ENCODE data around the gene CDAN1.

The CDAN1 gene

GRCh38 chr15:42737529-42738328 is 801 bp upstream of the CDAN1 start:
- DNase-seq (ENCODE audit: low read depth) = no peak
- peak overlapping the region; percentile 68 for H3K4me3 ChIP-seq (ENCODE audit: low read depth, low read length)
- TF ChIP-seq CTCF (IDR thresholded peaks at IDR 0.05; ENCODE audit: control insufficient read depth, extremely low read depth, insufficient read depth) = no peak

GRCh38 chr15:42736178-42736792 is 643 bp downstream of the CDAN1 start:
- no peak for DNase-seq (ENCODE audit: low read depth)
- H3K4me3 ChIP-seq (ENCODE audit: low read depth, low read length) = peak overlapping the region; percentile 68
- no peak for TF ChIP-seq CTCF (IDR thresholded peaks at IDR 0.05; ENCODE audit: control insufficient read depth, extremely low read depth, insufficient read depth)

- DNase-seq (ENCODE audit: low read depth) = no peak
- no peak for TF ChIP-seq CTCF (IDR thresholded peaks at IDR 0.05; ENCODE audit: control insufficient read depth, extremely low read depth, insufficient read depth)
- H3K4me3 ChIP-seq (ENCODE audit: low read depth, low read length) = peak overlapping the region; percentile 68
Measured at GRCh38 chr15:42735382-42736165, 1.4 kb downstream of the CDAN1 start.

GRCh38 chr15:42734076-42734672 is 2.8 kb downstream of the CDAN1 start:
- no peak for DNase-seq (ENCODE audit: low read depth)
- no peak for TF ChIP-seq CTCF (IDR thresholded peaks at IDR 0.05; ENCODE audit: control insufficient read depth, extremely low read depth, insufficient read depth)
- H3K4me3 ChIP-seq (ENCODE audit: low read depth, low read length) = no peak overlapping the region

- no peak for DNase-seq (ENCODE audit: low read depth)
- TF ChIP-seq CTCF (IDR thresholded peaks at IDR 0.05; ENCODE audit: control insufficient read depth, extremely low read depth, insufficient read depth) = no peak
- no peak overlapping the region for H3K4me3 ChIP-seq (ENCODE audit: low read depth, low read length)
Measured at GRCh38 chr15:42733027-42733426, 3.9 kb downstream of the CDAN1 start.

GRCh38 chr15:42732095-42732827 is 4.7 kb downstream of the CDAN1 start:
- H3K4me3 ChIP-seq (ENCODE audit: low read depth, low read length) = no peak overlapping the region
- TF ChIP-seq CTCF (IDR thresholded peaks at IDR 0.05; ENCODE audit: control insufficient read depth, extremely low read depth, insufficient read depth) = no peak
- DNase-seq (ENCODE audit: low read depth) = no peak

Data from LNCaP clone FGC (cell line).